CD4-positive, alpha-beta T cell (primary cell): ENCODE measurements around the gene HTR2A. TPM values are rescaled to one million over a fixed set of nuclear protein-coding genes. Genes with fewer than 3 reads are reported as not detected.
A peak's percentile ranks its signal among the peaks of the same experiment; 100 is the strongest.

Source experiments
- ATAC-seq: fragments of 200-7000 bp; cut with Tn5 transposase; one replicate; pipeline ENCODE4 v1.10.0; 2022; ENCODE audit warnings: mild to moderate bottlenecking; ENCODE audit not compliant: poor library complexity
- CTCF ChIA-PET: fragments of 350-600 bp; sonication (Branson Sonifier 250); formaldehyde crosslinking; loops from one replicate; lab custom pipeline; 2021; ENCODE audit warnings: antibody characterized with exemption, inconsistent platforms; lab: Charles Lee
- POLR2A ChIA-PET: fragments of 350-600 bp; sonication (Branson Sonifier 250); formaldehyde crosslinking; loops from one replicate; lab custom pipeline; 2021; ENCODE audit warnings: antibody characterized with exemption, inconsistent platforms; lab: Charles Lee
- DNase-seq, 14 experiments: peaks; one replicate each; pipeline ENCODE4 v3.0.0-alpha.2; 2013 to 2020; ENCODE audit warnings: mixed read lengths in 2 of 14
- H3K27ac ChIP-seq, 2 donors: one replicate each; pipeline versions ENCODE4 v1.5.1 to v1.7.0; 2013; ENCODE audit warnings: low read length in 2 of 2, low read depth in 1 of 2, mild to moderate bottlenecking in 1 of 2
- H3K27me3 ChIP-seq, 2 experiments: 1 replicate in 1 of 2; 2 replicates in 1 of 2; pipeline versions ENCODE4 v1.6.1 to v1.7.0; 2013; ENCODE audit warnings: low read length in 2 of 2, control low read depth in 1 of 2, mild to moderate bottlenecking in 1 of 2, moderate library complexity in 1 of 2; ENCODE audit not compliant: insufficient read depth in 2 of 2, control insufficient read depth in 1 of 2
- H3K36me3 ChIP-seq: one replicate; pipeline ENCODE4 v1.6.1; 2013; ENCODE audit warnings: low read length, control low read depth; ENCODE audit not compliant: insufficient read depth
- H3K4me1 ChIP-seq: one replicate; pipeline ENCODE4 v1.6.1; 2013; ENCODE audit warnings: low read length, control low read depth; ENCODE audit not compliant: insufficient read depth
- H3K4me3 ChIP-seq: one replicate; pipeline ENCODE4 v1.5.1; 2013; ENCODE audit warnings: mild to moderate bottlenecking, low read length, moderate library complexity
- H3K9me3 ChIP-seq, 2 experiments: 1 replicate in 1 of 2; 2 replicates in 1 of 2; pipeline versions ENCODE4 v1.6.1 to v1.7.0; 2013; ENCODE audit warnings: low read length in 2 of 2, mild to moderate bottlenecking in 2 of 2, control low read depth in 1 of 2, moderate library complexity in 1 of 2; ENCODE audit not compliant: control insufficient read depth in 1 of 2, insufficient read depth in 1 of 2
- H3K27ac Mint-ChIP-seq: one replicate; pipeline ENCODE4 v1.8.0; 2020; ENCODE audit warnings: mixed read lengths
- H3K27me3 Mint-ChIP-seq: one replicate; pipeline ENCODE4 v1.8.0; 2021; ENCODE audit warnings: mixed read lengths
- H3K36me3 Mint-ChIP-seq: one replicate; pipeline ENCODE4 v1.8.0; 2021; ENCODE audit warnings: low read depth, mixed read lengths
- H3K4me1 Mint-ChIP-seq: one replicate; pipeline ENCODE4 v1.8.0; 2021; ENCODE audit warnings: low read depth, mixed read lengths
- H3K4me3 Mint-ChIP-seq: one replicate; pipeline ENCODE4 v1.8.0; 2020; ENCODE audit warnings: mild to moderate bottlenecking, mixed read lengths
- H3K9me3 Mint-ChIP-seq: one replicate; pipeline ENCODE4 v1.8.0; 2020; ENCODE audit warnings: mixed read lengths
- CTCF ChIP-seq: fragments of 200-600 bp; IDR thresholded peaks from one replicate; pipeline ENCODE4 v1.8.0; 2022; ENCODE audit warnings: antibody characterized with exemption, mild to moderate bottlenecking
- intact Hi-C, 2 experiments: fragments of 100-400 bp; cut with DNase I in 1 of 2; cut with micrococcal nuclease in 1 of 2; formaldehyde crosslinking; loops; one replicate each; pipeline versions ENCODE4 v1.15.1 to v1.9.0; 2023 to 2025; cut with DNase I, micrococcal nuclease
- total RNA-seq, 174 experiments: library from RNA in 2 of 174; stranded (reverse) in 2 of 174; gene quantifications; one replicate each; pipeline ENCODE4 v1.2.3 and lab custom pipeline; 2021 to 2026

HTR2A gene
- total RNA-seq, 2 experiments from 2014 or later = not detected

GRCh38 chr13:46855664-46856063 is 41.2 kb downstream of the HTR2A start:
- Mint-ChIP-seq H3K27me3 (peaks cover 31% of the 10 kb centered on the region), H3K27ac (no peak overlapping the region)
- CTCF ChIA-PET = no interaction called here

GRCh38 chr13:46855166-46855565 is 41.7 kb downstream of the HTR2A start:
- no peak overlapping the region for H3K27ac ChIP-seq
- no peak for TF ChIP-seq CTCF
- peaks cover 31% of the 10 kb centered on the region for H3K27me3 Mint-ChIP-seq
- H3K36me3 Mint-ChIP-seq = no peaks in the 10 kb centered on the region
- ChIA-PET CTCF (no interaction called here), POLR2A (no interaction called here)
- H3K4me1 ChIP-seq = no peaks in the 10 kb centered on the region
- H3K9me3 Mint-ChIP-seq = no peaks in the 10 kb centered on the region
- no peak for ATAC-seq
- H3K9me3 ChIP-seq = no peaks in the 10 kb centered on the region
- H3K36me3 ChIP-seq = no peaks in the 10 kb centered on the region
- H3K27ac Mint-ChIP-seq = no peak overlapping the region
- peaks cover 4 to 6% of the 10 kb centered on the region in 2 experiments for H3K27me3 ChIP-seq
- H3K4me1 Mint-ChIP-seq = no peaks in the 10 kb centered on the region
- DNase-seq = peak in 2 of 14 experiments; percentile 4 to 5
- intact Hi-C loops = no loop called here
- H3K4me3 ChIP-seq = no peak overlapping the region
- no peak overlapping the region for H3K4me3 Mint-ChIP-seq

More at GRCh38 chr13:46855664-46856063, 41.2 kb downstream of the HTR2A start:
- Mint-ChIP-seq H3K4me1 (no peaks in the 10 kb centered on the region), H3K36me3 (no peaks in the 10 kb centered on the region), H3K4me3 (no peak overlapping the region), H3K9me3 (no peaks in the 10 kb centered on the region)
- intact Hi-C loops = no loop called here
- no peak for DNase-seq
- POLR2A ChIA-PET = no interaction called here
- TF ChIP-seq CTCF = no peak
- no peak for ATAC-seq
- Histone ChIP-seq H3K27me3 (peaks cover 4 to 6% of the 10 kb centered on the region in 2 experiments), H3K4me3 (no peak overlapping the region), H3K4me1 (no peaks in the 10 kb centered on the region), H3K9me3 (no peaks in the 10 kb centered on the region), H3K36me3 (no peaks in the 10 kb centered on the region), H3K27ac (no peak overlapping the region)

GRCh38 chr13:46852168-46852567 is 44.7 kb downstream of the HTR2A start:
- H3K27ac ChIP-seq = no peak overlapping the region
- TF ChIP-seq CTCF = no peak
- Mint-ChIP-seq H3K27ac (no peak overlapping the region), H3K27me3 (peaks cover 20% of the 10 kb centered on the region), H3K4me1 (no peaks in the 10 kb centered on the region), H3K36me3 (no peaks in the 10 kb centered on the region), H3K9me3 (no peaks in the 10 kb centered on the region), H3K4me3 (no peak overlapping the region)
- H3K9me3 ChIP-seq = no peaks in the 10 kb centered on the region
- ChIA-PET POLR2A (no interaction called here), CTCF (no interaction called here)
- H3K36me3 ChIP-seq = no peaks in the 10 kb centered on the region
- ATAC-seq = no peak
- intact Hi-C loops = no loop called here
- H3K4me3 ChIP-seq = no peak overlapping the region
- DNase-seq = no peak
- H3K27me3 ChIP-seq = peaks cover 4 to 6% of the 10 kb centered on the region in 2 experiments
- H3K4me1 ChIP-seq = no peaks in the 10 kb centered on the region
